ENCODE results near the gene DHDDS. TPM values are rescaled to one million over a fixed set of nuclear protein-coding genes. Genes with fewer than 3 reads are reported as not detected.

The DHDDS gene
- polyA plus RNA-seq, 4 donors, result 21.2 to 32.9 (median 30.8) TPM

- Histone ChIP-seq H3K27me3 (ENCODE audit: control insufficient read depth in 3 of 3, insufficient read depth in 3 of 3, low read length in 3 of 3) (no peaks in the 10 kb centered on the region), H3K4me3 (ENCODE audit: low read depth in 1 of 3, low read length in 3 of 3) (no peak overlapping the region), H3K36me3 (ENCODE audit: control insufficient read depth in 3 of 3, insufficient read depth in 2 of 3, low read depth in 1 of 3, low read length in 3 of 3) (no peaks in the 10 kb centered on the region), H3K4me1 (ENCODE audit: control insufficient read depth in 3 of 3, insufficient read depth in 2 of 3, low read depth in 1 of 3, low read length in 2 of 3) (no peaks in the 10 kb centered on the region), H3K9me3 (ENCODE audit: control insufficient read depth in 2 of 2, insufficient read depth in 1 of 2, low read depth in 1 of 2, low read length in 1 of 2) (no peaks in the 10 kb centered on the region), H3K27ac (ENCODE audit: low read depth in 1 of 3, low read length in 2 of 3) (no peak overlapping the region)
- 75 to 93% (median 84%) methylated on average over 4 of the region's 4 CpGs for WGBS, 3 donors
- DNase-seq (no peak), FAIRE-seq (no peak)
Measured at GRCh38 chr1:26516987-26517765, 85.1 kb downstream of the DHDDS start.

- Histone ChIP-seq H3K9me3 (ENCODE audit: control insufficient read depth in 2 of 2, insufficient read depth in 1 of 2, low read depth in 1 of 2, low read length in 1 of 2) (no peaks in the 10 kb centered on the region), H3K36me3 (ENCODE audit: control insufficient read depth in 3 of 3, insufficient read depth in 2 of 3, low read depth in 1 of 3, low read length in 3 of 3) (no peaks in the 10 kb centered on the region), H3K27ac (ENCODE audit: low read depth in 1 of 3, low read length in 2 of 3) (no peak overlapping the region), H3K4me1 (ENCODE audit: control insufficient read depth in 3 of 3, insufficient read depth in 2 of 3, low read depth in 1 of 3, low read length in 2 of 3) (no peaks in the 10 kb centered on the region), H3K27me3 (ENCODE audit: control insufficient read depth in 3 of 3, insufficient read depth in 3 of 3, low read length in 3 of 3) (no peaks in the 10 kb centered on the region), H3K4me3 (ENCODE audit: low read depth in 1 of 3, low read length in 3 of 3) (no peak overlapping the region)
- DNase-seq (no peak), FAIRE-seq (no peak)
- 74 to 88% (median 82%) methylated on average over 1 of the region's 1 CpG for WGBS, 3 donors
Measured at GRCh38 chr1:26517766-26518049, 85.6 kb downstream of the DHDDS start.

GRCh38 chr1:26518355-26518754 is 86.2 kb downstream of the DHDDS start:
- FAIRE-seq, result no peak
- Histone ChIP-seq H3K27me3 (ENCODE audit: control insufficient read depth in 3 of 3, insufficient read depth in 3 of 3, low read length in 3 of 3) (no peaks in the 10 kb centered on the region), H3K4me1 (ENCODE audit: control insufficient read depth in 3 of 3, insufficient read depth in 2 of 3, low read depth in 1 of 3, low read length in 2 of 3) (no peaks in the 10 kb centered on the region), H3K27ac (ENCODE audit: low read depth in 1 of 3, low read length in 2 of 3) (no peak overlapping the region), H3K36me3 (ENCODE audit: control insufficient read depth in 3 of 3, insufficient read depth in 2 of 3, low read depth in 1 of 3, low read length in 3 of 3) (no peaks in the 10 kb centered on the region), H3K4me3 (ENCODE audit: low read depth in 1 of 3, low read length in 3 of 3) (no peak overlapping the region), H3K9me3 (ENCODE audit: control insufficient read depth in 2 of 2, insufficient read depth in 1 of 2, low read depth in 1 of 2, low read length in 1 of 2) (no peaks in the 10 kb centered on the region)
- no peak for DNase-seq
- 83 to 95% (median 91%) methylated on average over 6 of the region's 6 CpGs for WGBS, 3 donors

GRCh38 chr1:26520339-26520738 is 88.2 kb downstream of the DHDDS start:
- Histone ChIP-seq H3K9me3 (ENCODE audit: control insufficient read depth in 2 of 2, insufficient read depth in 1 of 2, low read depth in 1 of 2, low read length in 1 of 2) (no peaks in the 10 kb centered on the region), H3K27ac (ENCODE audit: low read depth in 1 of 3, low read length in 2 of 3) (no peak overlapping the region), H3K27me3 (ENCODE audit: control insufficient read depth in 3 of 3, insufficient read depth in 3 of 3, low read length in 3 of 3) (peaks cover 0 to 4% (median 0%) of the 10 kb centered on the region in 3 donors), H3K4me3 (ENCODE audit: low read depth in 1 of 3, low read length in 3 of 3) (no peak overlapping the region), H3K36me3 (ENCODE audit: control insufficient read depth in 3 of 3, insufficient read depth in 2 of 3, low read depth in 1 of 3, low read length in 3 of 3) (no peaks in the 10 kb centered on the region), H3K4me1 (ENCODE audit: control insufficient read depth in 3 of 3, insufficient read depth in 2 of 3, low read depth in 1 of 3, low read length in 2 of 3) (no peaks in the 10 kb centered on the region)
- no peak for DNase-seq
- WGBS, 3 donors, result 80 to 90% (median 85%) methylated on average over 5 of the region's 5 CpGs
- no peak for FAIRE-seq

Other genes with a start within 250 kb of the DHDDS start
- gene CATSPER4, start 241.7 kb upstream of the DHDDS start, polyA plus RNA-seq, result under 1 TPM in 1 of 4 donors, not detected in 3; 0.09 TPM
- 10 to 100 TPM in 1 of 4 donors, 1 to 10 TPM in 3; 2.7 to 11.0 (median 5.6) TPM for gene CEP85, start 198.1 kb upstream of the DHDDS start, polyA plus RNA-seq
- gene SH3BGRL3, start 152.2 kb upstream of the DHDDS start, polyA plus RNA-seq, result 100 to 1,000 TPM in 3 of 4 donors, 10 to 100 TPM in 1; 90.9 to 238 (median 178) TPM
- 10 to 100 TPM in 2 of 4 donors, 1 to 10 TPM in 2; 1.1 to 35.5 (median 11.4) TPM for gene UBXN11, start 125.7 kb upstream of the DHDDS start, polyA plus RNA-seq
- gene CD52, start 114.4 kb upstream of the DHDDS start, polyA plus RNA-seq, result 100 to 1,000 TPM in 1 of 4 donors, 10 to 100 TPM in 3; 23.1 to 116 (median 36.8) TPM
- gene CRYBG2, start 78.2 kb upstream of the DHDDS start, polyA plus RNA-seq, result 100 to 1,000 TPM in 2 of 4 donors, 1 to 10 TPM in 2; 2.4 to 267 (median 63.7) TPM
- gene ZNF683, start 59.6 kb upstream of the DHDDS start, polyA plus RNA-seq, result under 1 TPM in 2 of 4 donors, not detected in 2; 0.07 to 0.13 TPM
- under 1 TPM in 1 of 4 donors, not detected in 3; 0.03 TPM for gene LIN28A, start 21.5 kb upstream of the DHDDS start, polyA plus RNA-seq
- gene HMGN2, start 40.1 kb downstream of the DHDDS start, polyA plus RNA-seq, result 100 to 1,000 TPM; 231 to 855 (median 506) TPM
- 100 to 1,000 TPM in 3 of 4 donors, 10 to 100 TPM in 1; 60.9 to 223 (median 139) TPM for gene RPS6KA1, start 97.4 kb downstream of the DHDDS start, polyA plus RNA-seq